H54 (cell line): Measurements from ENCODE around the gene HOXB5.

ENCODE experiments used
- DNase-seq: peaks from one replicate; pipeline ENCODE4 v3.0.0; 2011; ENCODE audit warnings: low spot score, mixed read lengths; ENCODE audit not compliant: insufficient read length
- FAIRE-seq: peaks from 3 replicates; lab custom pipeline; 2011; peaks lifted over from hg19 to GRCh38; lab: Jason Lieb, UNC
- POLR2A ChIP-seq: IDR thresholded peaks from 2 replicates; pipeline ENCODE4 v1.6.1; 2011; ENCODE audit warnings: low read depth, mild to moderate bottlenecking, low read length

The HOXB5 gene

GRCh38 chr17:48597778-48598631 lies 4.4 kb upstream of the HOXB5 start:
- FAIRE-seq (no peak), DNase-seq (no peak)
- TF ChIP-seq POLR2A: no peak; the same call in 1 of the 2 replicates

- DNase-seq (no peak), FAIRE-seq (no peak)
- no peak for TF ChIP-seq POLR2A
Observed at GRCh38 chr17:48597528-48597777, 3.9 kb upstream of the HOXB5 start.

- TF ChIP-seq POLR2A: peak; percentile 26; the same call in 1 of the 2 replicates
- DNase-seq (no peak), FAIRE-seq (no peak)
Observed at GRCh38 chr17:48596735-48597527, 3.4 kb upstream of the HOXB5 start.

- no peak for TF ChIP-seq POLR2A
- DNase-seq: no peak
- no peak for FAIRE-seq
Observed at GRCh38 chr17:48596000-48596734, 2.6 kb upstream of the HOXB5 start.

GRCh38 chr17:48595278-48595999 lies 1.9 kb upstream of the HOXB5 start:
- TF ChIP-seq POLR2A: no peak
- no peak for FAIRE-seq
- no peak for DNase-seq

- peak; percentile 24; the same call in 1 of the 2 replicates for TF ChIP-seq POLR2A
- no peak for DNase-seq
- FAIRE-seq: no peak
Observed at GRCh38 chr17:48594538-48595277, 1.1 kb upstream of the HOXB5 start.

- FAIRE-seq (no peak), DNase-seq (no peak)
- TF ChIP-seq POLR2A: peak; percentile 41
Observed at GRCh38 chr17:48593840-48594537, 410 bp upstream of the HOXB5 start.

- no peak for TF ChIP-seq POLR2A
- FAIRE-seq: no peak
- DNase-seq: no peak
Observed at GRCh38 chr17:48592577-48592976, 1.0 kb downstream of the HOXB5 start.

- DNase-seq (no peak), FAIRE-seq (no peak)
- TF ChIP-seq POLR2A: no peak
Observed at GRCh38 chr17:48592057-48592514, 1.5 kb downstream of the HOXB5 start.

GRCh38 chr17:48591255-48592056 lies 2.1 kb downstream of the HOXB5 start:
- FAIRE-seq (no peak), DNase-seq (no peak)
- no peak for TF ChIP-seq POLR2A

GRCh38 chr17:48590607-48591161 lies 2.9 kb downstream of the HOXB5 start:
- TF ChIP-seq POLR2A: no peak
- FAIRE-seq: no peak

More at GRCh38 chr17:48590607-48591161, 2.9 kb downstream of the HOXB5 start:
- DNase-seq: no peak
